HG03571 (cell line): ENCODE results near the gene PKP4.

ENCODE experiments used
- ATAC-seq: cut with Tn5 transposase; IDR thresholded peaks from one replicate; pipeline ENCODE4 v1.9.1; 2021; ENCODE audit not compliant: unreplicated experiment

Gene PKP4

GRCh38 chr2:158713523-158714138 is 256.9 kb downstream of the PKP4 start:
- no peak for ATAC-seq

- no peak for ATAC-seq
Measured at GRCh38 chr2:158714420-158714819, 257.7 kb downstream of the PKP4 start.

- ATAC-seq = no peak
Measured at GRCh38 chr2:158715357-158715756, 258.6 kb downstream of the PKP4 start.

- ATAC-seq = no peak
Measured at GRCh38 chr2:158716121-158716791, 259.5 kb downstream of the PKP4 start.

GRCh38 chr2:158716921-158717320 is 260.2 kb downstream of the PKP4 start:
- no peak for ATAC-seq

GRCh38 chr2:158717366-158718195 is 260.8 kb downstream of the PKP4 start:
- no peak for ATAC-seq

- no peak for ATAC-seq
Measured at GRCh38 chr2:158718196-158718585, 261.4 kb downstream of the PKP4 start.

GRCh38 chr2:158718851-158719250 is 262.1 kb downstream of the PKP4 start:
- ATAC-seq = no peak

- no peak for ATAC-seq
Measured at GRCh38 chr2:158719403-158719802, 262.7 kb downstream of the PKP4 start.

- no peak for ATAC-seq
Measured at GRCh38 chr2:158722266-158723105, 265.7 kb downstream of the PKP4 start.

- no peak for ATAC-seq
Measured at GRCh38 chr2:158723181-158723838, 266.6 kb downstream of the PKP4 start.

- ATAC-seq = no peak
Measured at GRCh38 chr2:158723921-158724802, 267.4 kb downstream of the PKP4 start.

- no peak for ATAC-seq
Measured at GRCh38 chr2:158724803-158725381, 268.1 kb downstream of the PKP4 start.

GRCh38 chr2:158725441-158725891 is 268.7 kb downstream of the PKP4 start:
- no peak for ATAC-seq

- ATAC-seq = no peak
Measured at GRCh38 chr2:158726911-158727592, 270.3 kb downstream of the PKP4 start.

- ATAC-seq = no peak
Measured at GRCh38 chr2:158728422-158728821, 271.7 kb downstream of the PKP4 start.

GRCh38 chr2:158729451-158729850 is 272.7 kb downstream of the PKP4 start:
- no peak for ATAC-seq

- ATAC-seq = no peak
Measured at GRCh38 chr2:158729873-158730620, 273.3 kb downstream of the PKP4 start.
